RWPE2 (cell line): Measurements from ENCODE around the gene KATNAL1.
A peak's percentile ranks its signal among the peaks of the same experiment; 100 is the strongest.

Experiments
- ATAC-seq: fragments of 200-7000 bp; cut with Tn5 transposase; 3 replicates; pipeline ENCODE4 v1.9.1; 2021; ENCODE audit warnings: low read depth
- DNase-seq: peaks from one replicate; pipeline ENCODE4 v3.0.0-alpha.2; 2020; ENCODE audit warnings: low spot score
- H3K27ac ChIP-seq: fragments of 450-650 bp; 2 replicates; pipeline ENCODE4 v1.5.1; 2017; ENCODE audit warnings: mild to moderate bottlenecking; ENCODE audit not compliant: poor library complexity, severe bottlenecking
- H3K27me3 ChIP-seq: fragments of 250-450 bp; sonication (Bioruptor Pico); 2 replicates; pipeline ENCODE4 v1.5.1; 2021; ENCODE audit warnings: mild to moderate bottlenecking, moderate library complexity; ENCODE audit not compliant: insufficient read depth, poor library complexity, severe bottlenecking
- H3K36me3 ChIP-seq: fragments of 250-450 bp; sonication (Bioruptor Pico); 2 replicates; pipeline ENCODE4 v1.5.1; 2020; ENCODE audit warnings: low read depth, mild to moderate bottlenecking, moderate library complexity
- H3K4me1 ChIP-seq: fragments of 250-450 bp; sonication (Bioruptor Pico); 2 replicates; pipeline ENCODE4 v1.5.1; 2021; ENCODE audit warnings: mild to moderate bottlenecking, moderate library complexity; ENCODE audit not compliant: insufficient read depth, poor library complexity, severe bottlenecking
- H3K4me3 ChIP-seq: fragments of 250-450 bp; sonication (Bioruptor Pico); 2 replicates; pipeline ENCODE4 v1.5.1; 2021; ENCODE audit warnings: mild to moderate bottlenecking, moderate library complexity; ENCODE audit not compliant: severe bottlenecking
- H3K9me3 ChIP-seq: fragments of 250-450 bp; sonication (Bioruptor Pico); 2 replicates; pipeline ENCODE4 v1.5.1; 2021; ENCODE audit warnings: mild to moderate bottlenecking, moderate library complexity; ENCODE audit not compliant: severe bottlenecking
- TF ChIP-seq, protein P1 (sequence below): fragments of 450-650 bp; IDR thresholded peaks from one replicate; pipeline ENCODE4 v1.5.1; 2017; ENCODE audit warnings: mild to moderate bottlenecking, moderate library complexity; ENCODE audit not compliant: poor library complexity, severe bottlenecking

The KATNAL1 gene

DNA sequence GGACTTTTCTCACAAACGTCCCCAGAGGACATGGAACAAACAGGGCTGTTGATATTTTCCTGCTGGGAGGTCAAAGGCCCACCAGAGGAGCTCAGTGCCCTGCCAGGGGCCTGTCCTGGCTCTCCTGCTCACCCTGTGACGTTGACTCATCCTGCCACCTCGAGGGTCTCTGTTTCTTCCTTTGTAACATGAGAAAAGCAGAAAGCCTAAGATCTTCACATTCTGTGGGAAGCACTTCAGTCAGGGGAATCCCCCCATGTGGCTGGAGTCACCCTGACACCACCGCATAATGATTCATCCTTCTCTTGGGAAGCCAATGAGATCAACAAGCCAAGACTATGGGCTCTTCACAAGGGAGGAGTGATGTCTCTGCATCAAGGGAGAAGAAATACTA lies 147.9 kb downstream of the KATNAL1 start:
- TF ChIP-seq, protein P1, sequence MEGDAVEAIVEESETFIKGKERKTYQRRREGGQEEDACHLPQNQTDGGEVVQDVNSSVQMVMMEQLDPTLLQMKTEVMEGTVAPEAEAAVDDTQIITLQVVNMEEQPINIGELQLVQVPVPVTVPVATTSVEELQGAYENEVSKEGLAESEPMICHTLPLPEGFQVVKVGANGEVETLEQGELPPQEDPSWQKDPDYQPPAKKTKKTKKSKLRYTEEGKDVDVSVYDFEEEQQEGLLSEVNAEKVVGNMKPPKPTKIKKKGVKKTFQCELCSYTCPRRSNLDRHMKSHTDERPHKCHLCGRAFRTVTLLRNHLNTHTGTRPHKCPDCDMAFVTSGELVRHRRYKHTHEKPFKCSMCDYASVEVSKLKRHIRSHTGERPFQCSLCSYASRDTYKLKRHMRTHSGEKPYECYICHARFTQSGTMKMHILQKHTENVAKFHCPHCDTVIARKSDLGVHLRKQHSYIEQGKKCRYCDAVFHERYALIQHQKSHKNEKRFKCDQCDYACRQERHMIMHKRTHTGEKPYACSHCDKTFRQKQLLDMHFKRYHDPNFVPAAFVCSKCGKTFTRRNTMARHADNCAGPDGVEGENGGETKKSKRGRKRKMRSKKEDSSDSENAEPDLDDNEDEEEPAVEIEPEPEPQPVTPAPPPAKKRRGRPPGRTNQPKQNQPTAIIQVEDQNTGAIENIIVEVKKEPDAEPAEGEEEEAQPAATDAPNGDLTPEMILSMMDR, result no peak
- no peaks in the 10 kb centered on the region for H3K36me3 ChIP-seq
- no peaks in the 10 kb centered on the region for H3K9me3 ChIP-seq
- no peaks in the 10 kb centered on the region for H3K27me3 ChIP-seq
- DNase-seq (no peak), ATAC-seq (peak; percentile 45; the same call in 1 of the 3 replicates)
- peaks cover 3% of the 10 kb centered on the region for H3K4me1 ChIP-seq
- no peak overlapping the region for H3K4me3 ChIP-seq
- no peak overlapping the region for H3K27ac ChIP-seq

DNA sequence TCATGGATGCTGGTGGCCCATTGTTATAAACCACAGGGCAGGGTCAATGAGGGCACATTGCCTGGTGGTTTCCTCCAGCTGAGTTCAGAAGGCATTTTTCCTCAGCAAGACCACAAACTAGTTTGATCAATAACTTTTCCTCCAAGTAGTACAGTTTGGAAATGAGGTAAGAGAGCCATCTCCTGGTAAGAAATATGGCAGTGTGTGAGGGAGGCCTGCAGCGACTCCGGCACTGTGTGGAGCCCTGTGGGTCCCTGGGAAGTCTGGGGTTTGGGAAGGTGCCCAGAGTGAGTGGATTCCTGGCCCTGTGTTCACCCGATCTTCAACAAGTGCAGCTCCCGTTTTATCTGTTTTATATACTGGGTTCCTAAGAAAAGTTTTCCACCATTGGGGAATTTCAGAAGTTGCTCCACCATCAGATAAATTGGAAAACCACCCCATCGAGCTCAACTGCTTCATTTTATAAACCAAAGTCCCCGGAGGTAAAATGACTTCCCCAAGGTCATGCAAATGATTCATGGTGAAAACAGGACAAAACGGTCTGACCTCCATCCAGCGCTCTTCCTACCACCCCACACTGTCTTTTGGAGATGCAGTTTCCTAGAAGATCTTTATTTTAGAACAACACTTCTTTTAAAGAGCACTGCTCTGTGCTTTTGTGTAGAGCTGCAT lies 148.4 kb downstream of the KATNAL1 start:
- ATAC-seq (0 out of 3 replicates have a peak, but pooled peaks have one; percentile 48), DNase-seq (no peak)
- Histone ChIP-seq H3K4me3 (no peak overlapping the region), H3K9me3 (no peaks in the 10 kb centered on the region), H3K36me3 (no peaks in the 10 kb centered on the region), H3K4me1 (peaks cover 3% of the 10 kb centered on the region), H3K27ac (no peak overlapping the region), H3K27me3 (no peaks in the 10 kb centered on the region)
- TF ChIP-seq, protein P1, result peak; percentile 33

DNA sequence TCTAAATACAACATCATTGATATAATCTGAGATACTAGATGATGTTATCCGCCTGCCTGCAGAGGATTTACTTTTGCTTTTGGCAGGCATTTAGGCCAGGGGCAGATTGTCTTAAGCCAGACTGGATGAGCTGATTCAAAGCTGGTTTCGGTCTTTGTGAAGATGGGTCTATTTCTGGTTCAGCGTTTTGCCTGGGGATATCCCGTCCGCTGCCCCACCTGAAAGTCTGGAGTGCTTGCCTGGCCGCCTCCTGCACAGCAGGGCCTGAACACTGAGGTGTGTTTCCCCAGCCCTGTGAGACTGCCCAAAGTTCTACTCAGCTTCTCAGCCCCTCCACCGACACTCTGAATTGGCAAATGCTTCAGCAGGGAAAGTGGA lies 149.7 kb downstream of the KATNAL1 start:
- TF ChIP-seq, protein P1, result no peak
- ATAC-seq, result no peak
- no peak overlapping the region for H3K4me3 ChIP-seq

DNA sequence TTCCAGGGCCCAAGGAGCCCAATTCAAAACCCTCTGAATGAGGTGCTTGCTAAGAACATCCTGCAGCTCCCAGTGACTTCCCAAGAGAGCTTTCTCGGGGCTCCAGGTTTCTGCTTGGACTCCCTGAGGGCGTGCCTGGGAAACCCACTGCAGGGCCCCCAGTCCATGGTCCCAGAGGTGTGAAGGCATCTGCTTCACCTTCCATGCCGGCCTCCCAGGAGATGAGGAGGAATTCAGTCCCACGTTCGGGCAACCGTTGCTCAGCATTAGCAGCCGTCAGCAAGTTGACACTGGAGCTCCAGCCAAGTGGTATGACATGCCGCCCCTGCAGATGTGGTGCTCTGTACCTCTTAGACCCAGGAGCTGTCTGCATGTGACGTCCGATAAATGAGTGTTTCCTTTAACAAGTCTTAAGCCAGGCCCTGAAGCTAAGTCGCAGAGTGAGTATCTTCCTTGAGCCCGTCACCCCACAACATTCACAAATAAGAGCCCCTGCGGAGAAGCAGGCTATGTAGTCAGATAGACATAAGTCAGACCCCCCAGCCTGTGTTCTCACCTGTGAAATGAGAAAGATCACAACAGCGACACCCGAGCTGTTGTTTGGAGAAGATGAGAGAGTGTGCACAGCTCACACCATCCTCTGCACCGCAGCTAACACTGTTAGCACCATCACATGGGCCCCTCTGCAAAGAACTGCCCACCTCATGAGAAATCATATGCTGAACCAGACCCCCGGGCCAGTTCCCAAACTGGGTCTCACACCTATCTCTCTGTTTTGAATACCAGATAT lies 150.3 kb downstream of the KATNAL1 start:
- Histone ChIP-seq H3K27ac (no peak overlapping the region), H3K36me3 (no peaks in the 10 kb centered on the region), H3K27me3 (no peaks in the 10 kb centered on the region), H3K4me1 (peaks cover 3% of the 10 kb centered on the region), H3K4me3 (no peak overlapping the region), H3K9me3 (no peaks in the 10 kb centered on the region)
- TF ChIP-seq, protein P1, result no peak
- ATAC-seq, result no peak
- no peak for DNase-seq

More for the DNA sequence above, 149.7 kb downstream of the KATNAL1 start:
- Histone ChIP-seq H3K9me3 (no peaks in the 10 kb centered on the region), H3K27ac (no peak overlapping the region), H3K4me1 (peaks cover 3% of the 10 kb centered on the region), H3K27me3 (no peaks in the 10 kb centered on the region), H3K36me3 (no peaks in the 10 kb centered on the region)
- DNase-seq, result no peak
